K562 (cell line): Measurements from ENCODE around the gene SLCO2B1. TPM values are rescaled to one million over a fixed set of nuclear protein-coding genes. Genes with fewer than 3 reads are reported as not detected.

Experiments used
- ATAC-seq: fragments of 200-7000 bp; cut with Tn5 transposase; 3 replicates; pipeline ENCODE4 v1.9.1; 2020; ENCODE audit warnings: moderate library complexity
- BruUV-seq: library from RNA; stranded (reverse); fragments of 400-500 nt; replicated peaks from 2 replicates; lab custom pipeline; 2021; lab: Mats Ljungman, UMichigan
- CTCF ChIA-PET: fragments of 300-600 bp; formaldehyde crosslinking; extraction: SDS; loops from one replicate; lab custom pipeline; 2021; ENCODE audit warnings: low intra/inter-chr PET ratio; lab: Yijun Ruan, JAX
- POLR2A ChIA-PET: fragments of 300-600, 350-650 bp; sonication (Branson Sonifier 250); formaldehyde crosslinking; extraction: SDS; loops from one replicate; lab custom pipeline; 2021; ENCODE audit warnings: antibody characterized with exemption, inconsistent platforms; lab: Yijun Ruan, JAX
- DNase-seq, 4 experiments: peaks; one replicate each; pipeline versions ENCODE4 v3.0.0 to v3.0.0-alpha.2; 2011 to 2018; ENCODE audit warnings: low spot score in 3 of 4, mixed read lengths in 3 of 4; ENCODE audit errors: extremely low read depth in 1 of 4
- FAIRE-seq: peaks from 2 replicates; lab custom pipeline; 2011; peaks lifted over from hg19 to GRCh38; lab: Jason Lieb, UNC
- H2AFZ ChIP-seq: 2 replicates; pipeline ENCODE4 v1.6.0; 2011; ENCODE audit warnings: low read depth, low read length, control low read depth, inconsistent platforms
- H3K27ac ChIP-seq: fragments of 200-600 bp; 3 replicates; pipeline ENCODE4 v1.8.0; 2011; ENCODE audit warnings: low read depth, mild to moderate bottlenecking, control low read depth, inconsistent platforms, low read length, moderate library complexity, mixed read lengths; ENCODE audit errors: extremely low read depth
- H3K27me3 ChIP-seq, 2 experiments: fragments of 300-600 bp in 1 of 2; 2 replicates in 1 of 2; 3 replicates in 1 of 2; pipeline versions ENCODE4 v1.6.0 to v1.8.0; 2011; ENCODE audit warnings: inconsistent platforms in 2 of 2, low read length in 2 of 2, mild to moderate bottlenecking in 1 of 2, mixed read lengths in 1 of 2, moderate library complexity in 1 of 2; ENCODE audit not compliant: control insufficient read depth in 2 of 2, insufficient read depth in 2 of 2
- H3K36me3 ChIP-seq: fragments of 300-600 bp; 3 replicates; pipeline ENCODE4 v1.8.0; 2011; ENCODE audit warnings: mild to moderate bottlenecking, low read length, inconsistent platforms; ENCODE audit not compliant: control insufficient read depth, insufficient read depth
- H3K4me1 ChIP-seq, 2 experiments: fragments of 200-600 bp in 1 of 2; replicated peaks in 1 of 2; 2 replicates in 1 of 2; 3 replicates in 1 of 2; pipeline versions ENCODE4 v1.5.1 to v1.8.0; 2011; ENCODE audit warnings: inconsistent platforms in 2 of 2, low read length in 2 of 2, mild to moderate bottlenecking in 1 of 2, mixed read lengths in 1 of 2, moderate library complexity in 1 of 2; ENCODE audit not compliant: control insufficient read depth in 2 of 2, insufficient read depth in 2 of 2
- H3K4me2 ChIP-seq: 2 replicates; pipeline ENCODE4 v1.6.1; 2011; ENCODE audit warnings: low read length, control low read depth, inconsistent platforms, mixed read lengths; ENCODE audit not compliant: insufficient read depth
- H3K4me3 ChIP-seq: fragments of 200-600 bp; sonication (generic), shearing (Covaris generic); 2 replicates; pipeline ENCODE4 v1.5.1; 2016; ENCODE audit warnings: control low read depth, inconsistent platforms
- H3K79me2 ChIP-seq: fragments of 200-600 bp; 3 replicates; pipeline ENCODE4 v1.8.0; 2011; ENCODE audit warnings: low read length, inconsistent platforms; ENCODE audit not compliant: control insufficient read depth, insufficient read depth
- H3K9ac ChIP-seq, 2 experiments: 2 replicates each; pipeline versions ENCODE4 v1.6.0 to v1.6.1; 2011; ENCODE audit warnings: low read depth in 2 of 2, low read length in 2 of 2, control low read depth in 1 of 2, inconsistent platforms in 1 of 2, mild to moderate bottlenecking in 1 of 2, mixed read lengths in 1 of 2; ENCODE audit not compliant: insufficient read depth in 1 of 2
- H3K9me1 ChIP-seq: one replicate; pipeline ENCODE4 v1.6.0; 2011; ENCODE audit warnings: inconsistent platforms, mild to moderate bottlenecking, low read length, moderate library complexity; ENCODE audit not compliant: control insufficient read depth, insufficient read depth
- H3K9me3 ChIP-seq: replicated peaks from 2 replicates; pipeline ENCODE4 v1.5.1; 2011; ENCODE audit warnings: low read depth, low read length, inconsistent platforms; ENCODE audit not compliant: control insufficient read depth, insufficient read depth
- H4K20me1 ChIP-seq: replicated peaks from 2 replicates; pipeline ENCODE4 v1.6.1; 2011; ENCODE audit warnings: low read length, inconsistent platforms, mixed read lengths; ENCODE audit not compliant: control insufficient read depth, insufficient read depth
- FOS ChIP-seq: IDR thresholded peaks from 3 replicates; pipeline ENCODE4 v1.6.1; 2011; ENCODE audit not compliant: insufficient read length; ENCODE audit errors: extremely low read depth
- HES1 ChIP-seq: fragments of 450-650 bp; IDR thresholded peaks from 2 replicates; pipeline ENCODE4 v1.6.1; 2016; ENCODE audit warnings: low read depth, mild to moderate bottlenecking, moderate library complexity
- HNRNPL ChIP-seq: fragments of 200-400 bp; formaldehyde crosslinking; IDR thresholded peaks from 2 replicates; pipeline ENCODE4 v1.6.1; 2017; ENCODE audit warnings: low read depth, mild to moderate bottlenecking, low read length
- KDM4B ChIP-seq, 2 experiments: fragments of 450-650 bp in 1 of 2; sonication (generic) in 1 of 2; IDR thresholded peaks; 2 replicates each; pipeline ENCODE4 v1.6.1; 2016 to 2017; ENCODE audit warnings: borderline replicate concordance in 2 of 2, antibody characterized with exemption in 1 of 2, low read depth in 1 of 2, mild to moderate bottlenecking in 1 of 2
- RHOXF2B ChIP-seq: fragments of 250-450 bp; sonication (Bioruptor Pico); conservative IDR thresholded peaks from 2 replicates; pipeline ENCODE4 v1.5.1; 2021
- RUNX1 ChIP-seq: sonication (generic); IDR thresholded peaks from 2 replicates; pipeline ENCODE4 v1.6.1; 2016; ENCODE audit warnings: antibody characterized with exemption, low read depth
- SETDB1 ChIP-seq: IDR thresholded peaks from one replicate; pipeline ENCODE4 v1.6.1; 2012; ENCODE audit warnings: low read length, control low read depth, inconsistent platforms
- TCF7 ChIP-seq: sonication (generic); IDR thresholded peaks from 2 replicates; pipeline ENCODE4 v1.6.1; 2016; ENCODE audit warnings: antibody characterized with exemption, borderline replicate concordance
- ZEB2 ChIP-seq: fragments of 450-650 bp; IDR thresholded peaks from 2 replicates; pipeline ENCODE4 v1.6.1; 2016
- ZFP1 ChIP-seq: fragments of 450-650 bp; formaldehyde crosslinking; IDR thresholded peaks from 2 replicates; pipeline ENCODE4 v1.4.0; 2020; ENCODE audit warnings: mild to moderate bottlenecking, mixed read lengths
- ZNF140 ChIP-seq: fragments of 250-450 bp; sonication (Bioruptor Pico); IDR thresholded peaks from 2 replicates; pipeline ENCODE4 v1.8.0; 2021; ENCODE audit warnings: moderate library complexity, mild to moderate bottlenecking, inconsistent platforms
- ZNF224 ChIP-seq: sonication (generic); formaldehyde crosslinking; IDR thresholded peaks from 2 replicates; pipeline ENCODE4 v1.8.0; 2022; ENCODE audit warnings: mild to moderate bottlenecking, missing genetic modification reagents
- ZNF274 ChIP-seq: IDR thresholded peaks from 2 replicates; pipeline ENCODE4 v1.6.1; 2011; ENCODE audit warnings: low read depth, mild to moderate bottlenecking, low read length, moderate library complexity, borderline replicate concordance
- ZNF76 ChIP-seq: fragments of 250-450 bp; sonication (Bioruptor Pico); IDR thresholded peaks from 2 replicates; pipeline ENCODE4 v1.4.0; 2020; ENCODE audit warnings: mild to moderate bottlenecking, moderate library complexity, borderline replicate concordance
- WGBS: fragments of 100-300 bp; shearing (Covaris generic); methylation state at CpG from one replicate; pipeline ENCODE4 v1.1.6; 2016; ENCODE audit warnings: low coverage, mixed read lengths; ENCODE audit not compliant: insufficient coverage; ENCODE audit errors: missing lambda C conversion rate; 5-methylcytosine and 5-hydroxymethylcytosine counted together
- in situ Hi-C: fragments of 300-500 bp; cut with MboI; formaldehyde crosslinking; loops from 4 replicates; pipeline ENCODE4 v1.15.0; 2018; ENCODE audit warnings: inconsistent platforms, mixed read lengths
- intact Hi-C: fragments of 100-400 bp; cut with micrococcal nuclease; formaldehyde crosslinking; loops from 2 replicates; pipeline ENCODE4 v1.14.2; 2022
- polyA plus RNA-seq, 8 experiments: library from polyadenylated mRNA; depleted of rRNA in 4 of 8; stranded (reverse) in 5 of 8; unstranded in 3 of 8; fragments of >200 nt; fragmentation: Nextera tagmentation in 2 of 8; fragmentation: Illumina TruSeq in 1 of 8; extraction: Ambion mirVana in 2 of 8; extraction: Trizol in 1 of 8; gene quantifications; 2 replicates each; pipeline versions ENCODE4 v1.2.1 to v1.2.3, GENCODE V29; 2011 to 2014; ENCODE audit warnings: inconsistent platforms in 1 of 8, missing spikeins in 1 of 8
- total RNA-seq, 7 experiments: library from RNA; depleted of rRNA in 6 of 7; stranded (reverse); fragments of >200 nt in 6 of 7; fragmentation: Illumina TruSeq in 2 of 7; extraction: Trizol in 2 of 7; gene quantifications; 2 replicates each; pipeline versions ENCODE4 v1.2.1 to v1.2.3, GENCODE V29; 2011 to 2021; ENCODE audit warnings: low replicate concordance in 1 of 7
- TF ChIP-seq, protein P1 (sequence below): fragments of 250-450 bp; sonication (Bioruptor Pico); IDR thresholded peaks from 2 replicates; pipeline ENCODE4 v1.9.0; 2021; ENCODE audit warnings: mild to moderate bottlenecking
- TF ChIP-seq, protein P2 (sequence below): sonication (generic); formaldehyde crosslinking; IDR thresholded peaks from 2 replicates; pipeline ENCODE4 v1.9.0; 2022; ENCODE audit warnings: mild to moderate bottlenecking, missing genetic modification reagents
- TF ChIP-seq, protein P3 (sequence below): fragments of 450-650 bp; formaldehyde crosslinking; IDR thresholded peaks from 2 replicates; pipeline ENCODE4 v1.4.0; 2020; ENCODE audit warnings: mild to moderate bottlenecking, moderate library complexity
- TF ChIP-seq, protein P4 (sequence below), 2 experiments: fragments of 250-450 bp in 1 of 2; fragments of 450-650 bp in 1 of 2; sonication (Bioruptor Pico) in 1 of 2; IDR thresholded peaks; 2 replicates each; pipeline versions ENCODE4 v1.6.1 to v1.8.0; 2016 to 2021; ENCODE audit warnings: mild to moderate bottlenecking in 2 of 2, moderate library complexity in 2 of 2, missing compliant biosample characterization in 1 of 2, missing genetic modification characterization in 1 of 2

The SLCO2B1 gene
- total and polyA plus RNA-seq, 9 of the 15 experiments (the other 6 are each of a cell fraction or from before 2014, with no cell fraction given) = 0.70 to 14.7 (median 7.6) TPM

GRCh38 chr11:75140269-75141138 is 10.4 kb upstream of the SLCO2B1 start:
- Histone ChIP-seq H3K27me3 (no peaks in the 10 kb centered on the region), H3K4me3 (no peak overlapping the region), H4K20me1 (no peaks in the 10 kb centered on the region), H3K4me1 (peaks cover 18 to 19% of the 10 kb centered on the region in 2 experiments; a peak in 4 of 5 replicates), H3K9ac (no peak overlapping the region), H3K27ac (no peak overlapping the region), H2AFZ (no peak overlapping the region; the same call in 1 of the 2 replicates), H3K9me1 (no peaks in the 10 kb centered on the region), H3K9me3 (no peaks in the 10 kb centered on the region), H3K36me3 (no peaks in the 10 kb centered on the region), H3K4me2 (no peak overlapping the region), H3K79me2 (no peaks in the 10 kb centered on the region)
- FAIRE-seq (peak; percentile 26), DNase-seq (peak; percentile 72 to 81 (median 74)), ATAC-seq (peak; percentile 83)
- CTCF ChIA-PET = interaction anchor here (0.5 to 5.5 kb wide), 6 partner anchors 8 to 140 kb away, joined by 3 to 29 read pairs (median 4); no protein-coding TSS in a partner anchor
- in situ Hi-C loops (loop anchor here (5.0 to 10.0 kb wide), 2 partner anchors 64 to 118 kb away; no protein-coding TSS in a partner anchor), intact Hi-C loops (loop anchor here (2.0 to 5.0 kb wide), 3 partner anchors 38 to 213 kb away; no protein-coding TSS in a partner anchor)
- no TSS peak for BruUV-seq
- 43% methylated on average over 20 of the region's 22 CpGs for WGBS
- POLR2A ChIA-PET = interaction anchor here (0.7 to 1.2 kb wide), 5 partner anchors 8 to 214 kb away, joined by 3 to 4 read pairs (median 3); no protein-coding TSS in a partner anchor
- TF ChIP-seq RUNX1 (no peak), ZNF140 (CRISPR knock-in tag) (no peak), ZNF224 (CRISPR knock-in tag) (no peak), HES1 (no peak), FOS (no peak), KDM4B (IDR thresholded peaks at IDR 0.05; ENCODE audit: borderline replicate concordance in 2 of 2, low read depth in 1 of 2) (no peak), ZNF76 (CRISPR knock-in tag) (no peak), ZFP1 (CRISPR knock-in tag) (no peak), SETDB1 (no peak), RHOXF2B (CRISPR knock-in tag) (no peak), ZNF274 (no peak), TCF7 (no peak), HNRNPL (no peak), ZEB2 (peak; percentile 70; the same call in 1 of the 2 replicates)
- TF ChIP-seq, protein P1, sequence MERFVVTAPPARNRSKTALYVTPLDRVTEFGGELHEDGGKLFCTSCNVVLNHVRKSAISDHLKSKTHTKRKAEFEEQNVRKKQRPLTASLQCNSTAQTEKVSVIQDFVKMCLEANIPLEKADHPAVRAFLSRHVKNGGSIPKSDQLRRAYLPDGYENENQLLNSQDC (CRISPR knock-in tag) = no peak
- TF ChIP-seq, protein P2, sequence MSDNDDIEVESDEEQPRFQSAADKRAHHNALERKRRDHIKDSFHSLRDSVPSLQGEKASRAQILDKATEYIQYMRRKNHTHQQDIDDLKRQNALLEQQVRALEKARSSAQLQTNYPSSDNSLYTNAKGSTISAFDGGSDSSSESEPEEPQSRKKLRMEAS = 0 out of 2 replicates have a peak, but pooled peaks have one; percentile 29
- TF ChIP-seq, protein P3, sequence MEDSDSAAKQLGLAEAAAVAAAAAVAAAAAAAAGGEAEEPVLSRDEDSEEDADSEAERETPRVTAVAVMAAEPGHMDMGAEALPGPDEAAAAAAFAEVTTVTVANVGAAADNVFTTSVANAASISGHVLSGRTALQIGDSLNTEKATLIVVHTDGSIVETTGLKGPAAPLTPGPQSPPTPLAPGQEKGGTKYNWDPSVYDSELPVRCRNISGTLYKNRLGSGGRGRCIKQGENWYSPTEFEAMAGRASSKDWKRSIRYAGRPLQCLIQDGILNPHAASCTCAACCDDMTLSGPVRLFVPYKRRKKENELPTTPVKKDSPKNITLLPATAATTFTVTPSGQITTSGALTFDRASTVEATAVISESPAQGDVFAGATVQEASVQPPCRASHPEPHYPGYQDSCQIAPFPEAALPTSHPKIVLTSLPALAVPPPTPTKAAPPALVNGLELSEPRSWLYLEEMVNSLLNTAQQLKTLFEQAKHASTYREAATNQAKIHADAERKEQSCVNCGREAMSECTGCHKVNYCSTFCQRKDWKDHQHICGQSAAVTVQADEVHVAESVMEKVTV = peak; percentile 37; the same call in 1 of the 2 replicates
- TF ChIP-seq, protein P4, sequence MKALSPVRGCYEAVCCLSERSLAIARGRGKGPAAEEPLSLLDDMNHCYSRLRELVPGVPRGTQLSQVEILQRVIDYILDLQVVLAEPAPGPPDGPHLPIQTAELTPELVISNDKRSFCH (CRISPR knock-in tag; IDR thresholded peaks at IDR 0.05) = no peak
- TF ChIP-seq, protein P4 (tag; IDR thresholded peaks at IDR 0.05) = no peak
